Stimulated activated CD4-positive, alpha-beta T cell treated with anti-CD3 and anti-CD28 coated beads, TNF-alpha, amount 100 ng/mL, for 1 hour (primary cell): ENCODE results near the gene ZNF609.
"Not testable (repeated sequence)": the region's sequence is repeated elsewhere in the genome, so short reads cannot be mapped to it uniquely, and the experiment has no call there.

Source experiments
- DNase-seq, 3 donors: peaks; one replicate each; pipeline ENCODE4 v3.0.0-alpha.2; 2020; ENCODE audit warnings: low read depth in 3 of 3, low spot score in 1 of 3

Gene ZNF609

GRCh38 chr15:64640146-64640871, 179.9 kb downstream of the ZNF609 start:
- DNase-seq = no peak

- DNase-seq = no peak
Observed at GRCh38 chr15:64642875-64643274, 182.5 kb downstream of the ZNF609 start.

DNA sequence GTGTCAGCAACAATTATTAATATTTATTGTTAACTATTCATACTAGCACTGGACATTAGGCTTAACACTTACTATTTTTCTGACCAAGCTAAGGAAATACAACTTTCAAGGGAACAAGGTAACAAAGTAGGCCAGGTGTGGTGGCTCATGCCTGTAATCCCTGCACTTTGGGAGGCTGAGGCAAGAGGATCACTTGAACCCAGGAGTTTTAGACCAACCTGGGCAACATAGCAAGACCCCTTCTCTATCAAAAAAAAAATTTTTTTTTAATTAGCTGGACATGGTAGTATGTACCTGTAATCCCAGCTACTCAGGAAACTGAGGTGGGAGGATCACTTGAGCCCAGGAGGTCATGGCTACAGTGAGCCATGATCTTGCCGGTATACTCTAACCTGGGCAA, 183.3 kb downstream of the ZNF609 start:
- no peak for DNase-seq

GRCh38 chr15:64644811-64645210, 184.4 kb downstream of the ZNF609 start:
- DNase-seq = not testable (repeated sequence)

- no peak for DNase-seq
Observed at GRCh38 chr15:64645995-64646394, 185.6 kb downstream of the ZNF609 start.

GRCh38 chr15:64647367-64647766, 187.0 kb downstream of the ZNF609 start:
- DNase-seq = no peak

- no peak for DNase-seq
Observed at GRCh38 chr15:64650552-64650951, 190.2 kb downstream of the ZNF609 start.

GRCh38 chr15:64651601-64652191, 191.3 kb downstream of the ZNF609 start:
- DNase-seq = peak in 2 of 3 donors; percentile 8 to 10

DNA sequence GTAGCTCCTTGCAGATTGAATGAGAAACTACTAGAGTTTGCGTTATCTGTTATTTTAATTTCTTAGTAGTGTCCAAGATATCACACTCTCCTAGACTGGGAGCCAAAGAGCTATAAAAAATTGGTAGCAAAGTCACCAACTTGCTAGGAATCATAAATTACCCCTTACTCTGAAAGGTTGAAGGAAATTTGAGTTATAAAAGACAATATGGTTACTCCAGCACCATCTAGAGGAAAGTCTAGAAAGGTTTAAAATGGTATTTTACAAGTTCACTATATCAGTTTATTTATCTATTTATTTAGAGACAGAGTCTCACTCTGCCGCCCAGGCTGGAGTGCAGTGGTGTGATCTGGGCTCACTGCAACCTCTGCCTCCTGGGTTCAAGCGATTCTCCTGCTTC, 193.4 kb downstream of the ZNF609 start:
- DNase-seq = no peak

DNA sequence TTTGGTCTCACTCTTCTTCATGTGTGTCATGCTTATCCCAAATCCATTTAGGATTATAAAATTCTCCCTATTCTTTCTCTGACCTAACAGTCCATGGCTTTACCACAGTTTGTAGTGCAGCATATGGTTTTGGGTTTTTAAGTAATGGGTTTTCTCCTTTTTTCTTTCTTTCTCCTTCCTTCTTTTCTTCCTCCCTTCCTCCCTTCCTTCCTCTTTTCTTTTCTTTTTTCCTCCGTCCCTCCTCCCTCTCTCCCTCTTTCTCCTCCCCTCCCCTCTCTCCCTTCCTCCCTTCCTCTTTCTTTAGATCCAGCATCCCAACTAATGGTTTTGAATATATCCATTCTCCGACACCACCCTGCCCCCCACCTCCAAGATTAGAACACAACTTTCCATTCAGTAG, 196.1 kb downstream of the ZNF609 start:
- no peak for DNase-seq

DNA sequence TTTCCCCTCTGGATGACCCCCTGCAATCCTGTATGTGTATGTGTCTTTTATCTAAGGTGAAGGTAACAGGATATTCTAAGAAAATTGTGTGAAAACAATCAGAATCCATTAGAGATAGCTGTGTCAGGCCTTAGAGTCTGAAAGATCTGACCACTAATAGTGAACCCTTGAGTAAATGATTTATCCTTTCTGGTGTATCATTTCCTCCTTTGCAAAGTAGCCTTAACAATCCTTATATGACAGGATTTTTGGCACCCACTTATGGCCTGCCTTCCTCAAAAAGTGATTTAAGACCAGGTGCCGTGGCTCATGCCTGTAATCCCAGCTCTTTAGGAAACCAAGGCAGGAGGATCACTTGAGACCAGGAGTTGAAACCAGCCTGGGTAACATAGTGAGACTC, 204.8 kb downstream of the ZNF609 start:
- DNase-seq = no peak

GRCh38 chr15:64667736-64668161, 207.4 kb downstream of the ZNF609 start:
- no peak for DNase-seq

GRCh38 chr15:64673866-64674265, 213.5 kb downstream of the ZNF609 start:
- DNase-seq = no peak

DNA sequence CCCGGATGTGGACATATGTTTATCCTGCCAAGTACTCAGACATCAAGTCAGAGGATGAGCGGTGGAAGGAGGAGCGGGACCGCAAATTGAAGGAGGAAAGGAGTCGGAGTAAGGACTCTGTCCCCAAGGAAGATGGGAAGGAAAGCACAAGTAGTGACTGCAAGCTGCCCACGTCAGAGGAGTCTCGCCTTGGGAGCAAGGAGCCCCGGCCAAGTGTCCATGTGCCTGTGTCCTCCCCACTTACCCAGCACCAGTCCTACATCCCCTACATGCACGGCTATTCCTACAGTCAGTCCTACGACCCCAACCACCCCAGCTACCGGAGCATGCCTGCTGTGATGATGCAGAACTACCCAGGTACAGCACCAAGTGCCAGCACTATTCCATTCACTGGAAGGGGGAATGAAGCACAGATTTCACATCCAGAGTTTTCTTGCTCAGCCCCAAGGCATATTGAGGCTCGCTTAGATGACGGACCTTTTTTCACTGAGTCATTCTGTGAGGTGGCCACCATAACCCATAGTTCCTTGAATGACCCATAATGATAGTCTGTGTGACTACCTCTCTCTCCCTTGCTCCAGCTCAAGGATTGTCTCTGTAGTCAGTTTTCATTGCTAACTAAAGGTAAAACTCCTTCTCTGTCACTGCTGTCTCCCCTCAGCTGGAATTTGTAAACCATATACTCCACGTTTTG, 217.9 kb downstream of the ZNF609 start:
- DNase-seq = no peak

- no peak for DNase-seq
Observed at GRCh38 chr15:64680097-64680496, 219.7 kb downstream of the ZNF609 start.

- DNase-seq = no peak
Observed at GRCh38 chr15:64681424-64682024, 221.1 kb downstream of the ZNF609 start.

DNA sequence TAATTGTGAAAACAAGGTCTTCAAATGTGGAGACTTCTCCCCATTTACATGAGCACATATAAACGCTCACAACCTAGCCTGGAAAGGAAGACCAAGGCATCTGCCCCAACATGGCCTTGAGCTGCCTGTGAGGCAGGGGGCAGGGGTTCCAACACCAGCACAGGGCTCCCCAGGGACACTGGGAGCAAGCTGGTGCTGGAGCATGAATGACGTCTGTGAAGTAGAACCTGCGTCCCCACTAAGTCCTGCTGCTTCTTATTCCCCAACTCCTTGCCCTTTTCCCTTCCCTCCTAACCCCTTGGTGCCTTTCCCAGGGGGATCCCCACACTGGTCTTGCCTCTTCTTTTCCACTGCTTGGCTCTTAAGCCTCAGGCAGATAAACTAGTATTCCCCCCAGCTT, 221.9 kb downstream of the ZNF609 start:
- no peak for DNase-seq

GRCh38 chr15:64683378-64683777, 223.0 kb downstream of the ZNF609 start:
- no peak for DNase-seq

- DNase-seq = no peak
Observed at GRCh38 chr15:64685230-64685888, 225.0 kb downstream of the ZNF609 start.

DNA sequence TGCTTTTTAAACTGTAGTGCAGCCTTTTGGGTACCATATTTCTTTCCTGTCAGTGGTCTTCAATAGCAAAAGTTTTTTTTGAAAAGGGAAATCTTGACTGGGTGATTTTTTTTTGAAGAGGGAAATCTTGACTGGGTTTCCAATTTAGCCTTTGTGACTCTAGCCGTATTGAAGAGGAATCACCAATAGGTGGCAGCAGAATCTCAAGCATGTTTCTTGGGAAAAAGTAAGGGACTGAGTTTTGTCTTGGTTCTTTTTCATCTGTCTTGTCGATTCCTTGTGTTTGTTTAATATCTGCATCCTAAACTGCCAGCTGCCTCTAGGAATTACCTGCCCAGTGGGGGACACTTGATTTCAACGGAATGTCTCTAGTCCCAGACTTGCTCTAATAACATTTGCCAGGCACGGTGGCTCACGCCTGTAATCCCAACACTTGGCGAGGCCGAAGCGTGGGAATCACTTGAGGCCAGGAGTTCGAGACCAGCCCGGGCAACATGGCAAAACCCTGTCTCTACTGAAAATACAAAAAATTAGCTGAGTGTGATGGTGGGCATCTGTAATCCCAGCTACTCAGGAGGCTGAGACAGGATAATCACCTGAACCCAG, 225.9 kb downstream of the ZNF609 start:
- DNase-seq = no peak

DNA sequence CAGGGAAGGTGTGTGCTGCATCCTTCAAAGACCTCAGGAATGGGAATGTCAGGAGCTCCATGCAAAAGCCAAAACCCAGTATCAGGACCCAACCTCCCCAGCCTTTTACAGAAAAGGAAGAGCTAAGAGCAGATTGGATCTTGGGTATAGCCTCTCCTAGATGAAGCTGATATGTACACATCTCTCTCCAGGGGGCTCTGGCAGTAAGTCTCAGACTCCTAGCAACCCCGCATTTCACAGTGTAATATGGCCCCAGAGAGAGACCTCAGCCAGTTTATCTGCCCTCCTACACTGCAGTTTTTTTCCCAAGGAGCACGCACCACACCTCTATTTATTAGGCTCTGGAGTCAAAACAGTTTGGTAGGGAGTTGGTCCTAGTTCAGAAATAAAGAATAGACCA, 226.8 kb downstream of the ZNF609 start:
- no peak for DNase-seq
